ENCODE measurements around the gene ODC1. TPM values are rescaled to one million over a fixed set of nuclear protein-coding genes. Genes with fewer than 3 reads are reported as not detected.

Gene ODC1
- total RNA-seq, 4 donors from 2014 or later, result 36.2 to 75.2 (median 43.2) TPM

DNA sequence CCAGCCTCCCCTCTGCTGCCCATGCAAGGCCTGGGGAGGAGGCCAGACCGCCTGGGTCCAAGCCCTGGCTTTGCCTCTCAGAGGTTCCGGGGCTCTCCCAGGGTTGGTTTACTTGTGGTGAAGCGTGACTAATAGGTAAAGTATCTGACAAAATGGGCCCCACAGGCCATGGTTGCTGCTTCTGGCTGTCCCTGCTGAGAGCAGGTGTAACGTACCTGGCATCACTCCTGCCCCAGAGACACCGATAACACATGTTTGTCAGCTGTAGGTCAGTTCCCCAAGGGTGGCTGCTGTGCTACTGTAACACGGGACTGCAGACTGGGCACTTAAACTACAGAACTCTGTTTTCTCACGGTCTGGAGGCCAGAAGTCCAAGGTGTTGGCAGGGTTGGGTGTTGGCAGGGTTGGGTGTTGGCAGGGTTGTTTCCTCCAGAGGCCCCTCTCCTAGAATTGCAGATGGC, 34.1 kb downstream of the ODC1 start:
- intact Hi-C loops (cut with DNase I; ENCODE audit: low total_unique reads), result loop anchor here (5.0 kb wide), 1 partner anchor 132 kb away; no protein-coding TSS in a partner anchor
- WGBS, 2 donors (ENCODE audit: low coverage in 1 of 2), result 39% methylated on average over 7 of the region's 7 CpGs; no CpG with 5 or more reads in 1 of the 2 donors
- DNase-seq, result peak; percentile 75
- Histone ChIP-seq H3K4me1 (peaks cover 27 to 65% (median 37%) of the 10 kb centered on the region in 4 donors), H3K27ac (peak overlapping the region; percentile 55 to 81 (median 66)), H3K4me3 (no peak overlapping the region), H3K9me3 (no peaks in the 10 kb centered on the region), H3K27me3 (no peaks in the 10 kb centered on the region), H3K36me3 (no peaks in the 10 kb centered on the region)
- TF ChIP-seq EP300 (IDR thresholded peaks at IDR 0.05; ENCODE audit: low read depth) (no peak), POLR2AphosphoS5 (IDR thresholded peaks at IDR 0.05) (peak in 2 of 3 donors; percentile 53 to 54), POLR2A (IDR thresholded peaks at IDR 0.05) (peak; percentile 42)
- TF ChIP-seq, protein P1, sequence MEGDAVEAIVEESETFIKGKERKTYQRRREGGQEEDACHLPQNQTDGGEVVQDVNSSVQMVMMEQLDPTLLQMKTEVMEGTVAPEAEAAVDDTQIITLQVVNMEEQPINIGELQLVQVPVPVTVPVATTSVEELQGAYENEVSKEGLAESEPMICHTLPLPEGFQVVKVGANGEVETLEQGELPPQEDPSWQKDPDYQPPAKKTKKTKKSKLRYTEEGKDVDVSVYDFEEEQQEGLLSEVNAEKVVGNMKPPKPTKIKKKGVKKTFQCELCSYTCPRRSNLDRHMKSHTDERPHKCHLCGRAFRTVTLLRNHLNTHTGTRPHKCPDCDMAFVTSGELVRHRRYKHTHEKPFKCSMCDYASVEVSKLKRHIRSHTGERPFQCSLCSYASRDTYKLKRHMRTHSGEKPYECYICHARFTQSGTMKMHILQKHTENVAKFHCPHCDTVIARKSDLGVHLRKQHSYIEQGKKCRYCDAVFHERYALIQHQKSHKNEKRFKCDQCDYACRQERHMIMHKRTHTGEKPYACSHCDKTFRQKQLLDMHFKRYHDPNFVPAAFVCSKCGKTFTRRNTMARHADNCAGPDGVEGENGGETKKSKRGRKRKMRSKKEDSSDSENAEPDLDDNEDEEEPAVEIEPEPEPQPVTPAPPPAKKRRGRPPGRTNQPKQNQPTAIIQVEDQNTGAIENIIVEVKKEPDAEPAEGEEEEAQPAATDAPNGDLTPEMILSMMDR (IDR thresholded peaks at IDR 0.05), result no peak
- in situ Hi-C loops (cut with MboI; ENCODE audit: low pct_ligation_motif_present in 1 of 4, low pct_unique_long_range_greater_than_20kb in 1 of 4, low sequenced_read_pairs in 3 of 4), result loop anchor here in 3 of 4 donors (10.0 to 25.0 kb wide), 3 partner anchors 127 to 277 kb away; no protein-coding TSS in a partner anchor

DNA sequence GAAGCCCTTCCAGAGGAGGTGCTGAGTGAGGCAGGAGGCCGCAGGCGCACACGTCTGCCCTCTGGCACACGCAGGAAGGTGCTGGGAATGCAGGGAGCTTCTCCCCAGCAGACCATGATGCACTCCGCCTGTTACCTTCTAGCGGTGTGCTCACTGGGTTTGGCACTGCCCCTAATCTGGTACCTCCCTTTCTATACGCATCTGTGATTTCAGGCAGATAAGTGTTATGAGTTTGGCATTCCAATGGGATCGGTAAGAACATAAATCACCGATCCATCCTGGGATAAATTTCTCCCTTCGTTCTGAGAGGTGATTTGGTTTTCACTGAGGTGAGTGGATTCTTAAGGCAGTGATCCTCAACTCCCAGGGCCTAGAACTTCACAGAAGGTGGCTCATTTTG, 34.6 kb downstream of the ODC1 start:
- no peak for TF ChIP-seq EP300 (IDR thresholded peaks at IDR 0.05; ENCODE audit: low read depth)
- TF ChIP-seq, protein P1 (IDR thresholded peaks at IDR 0.05), result no peak
- no peak for TF ChIP-seq POLR2AphosphoS5 (IDR thresholded peaks at IDR 0.05)
- no peak for TF ChIP-seq POLR2A (IDR thresholded peaks at IDR 0.05)
- in situ Hi-C loops (cut with MboI; ENCODE audit: low pct_ligation_motif_present in 1 of 4, low pct_unique_long_range_greater_than_20kb in 1 of 4, low sequenced_read_pairs in 3 of 4), result loop anchor here in 3 of 4 donors (10.0 to 25.0 kb wide), 3 partner anchors 126 to 276 kb away; no protein-coding TSS in a partner anchor
- Histone ChIP-seq H3K4me3 (no peak overlapping the region), H3K9me3 (no peaks in the 10 kb centered on the region), H3K27ac (peak overlapping the region; percentile 55 to 81 (median 66)), H3K36me3 (no peaks in the 10 kb centered on the region), H3K27me3 (no peaks in the 10 kb centered on the region), H3K4me1 (peaks cover 32 to 70% (median 42%) of the 10 kb centered on the region in 4 donors)
- 86 to 92% methylated on average over 2 to 10 of the region's 10 CpGs for WGBS, 2 donors (ENCODE audit: low coverage in 1 of 2)
- DNase-seq, result no peak
- intact Hi-C loops (cut with DNase I; ENCODE audit: low total_unique reads), result loop anchor here (5.0 kb wide), 1 partner anchor 131 kb away; no protein-coding TSS in a partner anchor

DNA sequence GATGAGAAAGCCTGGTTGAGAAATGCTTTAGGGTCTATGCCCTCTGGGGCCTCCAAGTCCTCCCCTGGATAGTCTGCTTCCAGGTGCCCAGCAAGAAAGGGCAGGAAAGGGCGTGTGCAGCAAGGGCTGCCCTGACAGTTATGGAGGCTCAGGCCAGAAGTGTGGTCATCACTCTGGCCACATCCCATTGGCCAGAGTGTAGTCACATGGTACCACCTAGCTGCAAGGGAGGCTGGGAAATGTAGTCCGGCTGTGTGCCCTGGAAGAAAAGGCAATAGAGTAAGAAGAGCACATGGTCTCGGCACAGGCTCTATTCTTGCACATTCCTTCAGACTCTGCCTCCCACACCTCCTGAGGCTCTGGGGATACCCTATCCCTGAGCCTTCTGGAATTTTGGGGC, 35.7 kb downstream of the ODC1 start:
- H3K4me1 ChIP-seq, result peaks cover 37 to 74% (median 53%) of the 10 kb centered on the region in 4 donors

DNA sequence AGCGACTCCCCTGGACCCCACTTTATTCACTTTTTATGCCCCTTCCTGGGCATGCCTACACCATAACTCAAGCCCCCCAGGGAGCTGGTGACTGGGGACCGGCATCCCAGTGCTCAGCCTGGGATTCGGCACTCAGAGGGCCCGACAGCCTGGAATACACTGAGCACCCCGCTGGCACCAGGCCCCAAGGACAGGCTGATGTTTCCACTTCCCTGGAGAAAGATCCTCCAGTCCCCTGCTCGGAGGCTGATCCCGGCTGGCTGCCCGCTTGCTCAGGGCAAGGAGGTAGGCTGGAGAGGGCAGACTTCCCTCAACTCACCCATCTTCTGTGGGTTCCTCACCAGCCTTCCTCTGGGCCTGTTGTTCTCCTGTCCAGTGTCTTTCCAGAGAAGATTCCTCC, 36.6 kb downstream of the ODC1 start:
- in situ Hi-C loops (cut with MboI; ENCODE audit: low pct_ligation_motif_present in 1 of 4, low pct_unique_long_range_greater_than_20kb in 1 of 4, low sequenced_read_pairs in 3 of 4), result loop anchor here in 3 of 4 donors (10.0 to 25.0 kb wide), 3 partner anchors 124 to 274 kb away; no protein-coding TSS in a partner anchor
- 94% methylated on average over 8 of the region's 8 CpGs; no CpG with 5 or more reads in 1 of the 2 donors for WGBS, 2 donors (ENCODE audit: low coverage in 1 of 2)

More for the DNA sequence above, 35.7 kb downstream of the ODC1 start:
- Histone ChIP-seq H3K36me3 (no peaks in the 10 kb centered on the region), H3K9me3 (no peaks in the 10 kb centered on the region), H3K27ac (peak overlapping the region; percentile 41 to 81 (median 61)), H3K27me3 (no peaks in the 10 kb centered on the region), H3K4me3 (no peak overlapping the region)
- WGBS, 2 donors (ENCODE audit: low coverage in 1 of 2), result 93% methylated on average over 3 of the region's 3 CpGs; no CpG with 5 or more reads in 1 of the 2 donors
- TF ChIP-seq POLR2AphosphoS5 (IDR thresholded peaks at IDR 0.05) (no peak), EP300 (IDR thresholded peaks at IDR 0.05; ENCODE audit: low read depth) (no peak), POLR2A (IDR thresholded peaks at IDR 0.05) (no peak)
- TF ChIP-seq, protein P1 (IDR thresholded peaks at IDR 0.05), result no peak
- in situ Hi-C loops (cut with MboI; ENCODE audit: low pct_ligation_motif_present in 1 of 4, low pct_unique_long_range_greater_than_20kb in 1 of 4, low sequenced_read_pairs in 3 of 4) (loop anchor here in 3 of 4 donors (10.0 to 25.0 kb wide), 3 partner anchors 125 to 275 kb away; no protein-coding TSS in a partner anchor), intact Hi-C loops (cut with DNase I; ENCODE audit: low total_unique reads) (loop anchor here (5.0 kb wide), 1 partner anchor 130 kb away; no protein-coding TSS in a partner anchor)
- DNase-seq, result peak; percentile 53

More for the DNA sequence above, 36.6 kb downstream of the ODC1 start:
- TF ChIP-seq POLR2A (IDR thresholded peaks at IDR 0.05), result no peak
- peaks cover 45 to 78% (median 57%) of the 10 kb centered on the region in 4 donors for H3K4me1 ChIP-seq
- no peak for DNase-seq
- no peaks in the 10 kb centered on the region for H3K9me3 ChIP-seq
- no peak overlapping the region for H3K4me3 ChIP-seq
- no peaks in the 10 kb centered on the region for H3K36me3 ChIP-seq
- H3K27me3 ChIP-seq, result no peaks in the 10 kb centered on the region
- peak overlapping the region in 1 of 4 donors; percentile 81 for H3K27ac ChIP-seq
- intact Hi-C loops (cut with DNase I; ENCODE audit: low total_unique reads), result loop anchor here (5.0 kb wide), 1 partner anchor 129 kb away; no protein-coding TSS in a partner anchor
